GM12891 (cell line): Measurements from ENCODE around the gene PPP1CA.

ENCODE experiments used
- PAX5 ChIP-seq: IDR thresholded peaks from 2 replicates; pipeline ENCODE4 v1.6.1; 2011; ENCODE audit warnings: low read length, moderate library complexity, mild to moderate bottlenecking; ENCODE audit not compliant: insufficient read depth, severe bottlenecking
- POLR2A ChIP-seq: IDR thresholded peaks from 2 replicates; pipeline ENCODE4 v1.6.1; 2011; ENCODE audit warnings: low read depth, low read length, control low read depth
- POLR2AphosphoS5 ChIP-seq: IDR thresholded peaks from 2 replicates; pipeline ENCODE4 v1.6.1; 2011; ENCODE audit warnings: low read depth, low read length, control low read depth
- POU2F2 ChIP-seq: IDR thresholded peaks from 2 replicates; pipeline ENCODE4 v1.6.1; 2011; ENCODE audit warnings: low read depth, mild to moderate bottlenecking, control low read depth, low read length, moderate library complexity
- SPI1 ChIP-seq: IDR thresholded peaks from 2 replicates; pipeline ENCODE4 v1.6.1; 2011; ENCODE audit warnings: low read depth, low read length, control low read depth
- TAF1 ChIP-seq: IDR thresholded peaks from 2 replicates; pipeline ENCODE4 v1.6.1; 2011; ENCODE audit warnings: low read depth, low read length, control low read depth

- TF ChIP-seq POLR2A: no peak
- TF ChIP-seq SPI1: no peak
- no peak for TF ChIP-seq POLR2AphosphoS5
- TF ChIP-seq TAF1: no peak
- TF ChIP-seq PAX5: no peak
- no peak for TF ChIP-seq POU2F2
Measured at GRCh38 chr11:67419325-67420049, 17.8 kb upstream of the PPP1CA start.
